HepG2 (cell line): ENCODE measurements around the gene EYA4.

Source experiments
- CHCHD3 ChIP-seq: sonication (generic); formaldehyde crosslinking; IDR thresholded peaks from 2 replicates; pipeline ENCODE4 v1.8.0; 2022; ENCODE audit warnings: mild to moderate bottlenecking, missing genetic modification reagents, moderate library complexity
- CTCF ChIP-seq: sonication (generic); formaldehyde crosslinking; IDR thresholded peaks from 2 replicates; pipeline ENCODE4 v1.5.0; 2020; ENCODE audit warnings: mild to moderate bottlenecking, missing genetic modification reagents, moderate library complexity
- EP300 ChIP-seq, 3 experiments: sonication (generic) in 1 of 3; formaldehyde crosslinking in 1 of 3; IDR thresholded peaks; 2 replicates each; pipeline versions ENCODE4 v1.5.1 to v1.6.1; 2011 to 2020; ENCODE audit warnings: low read depth in 2 of 3, low read length in 2 of 3, borderline replicate concordance in 1 of 3, improper control_type of control experiment in 1 of 3, mild to moderate bottlenecking in 1 of 3, missing genetic modification reagents in 1 of 3, moderate library complexity in 1 of 3
- FIP1L1 ChIP-seq: fragments of 200-400 bp; formaldehyde crosslinking; IDR thresholded peaks from 2 replicates; pipeline ENCODE4 v1.6.1; 2018; ENCODE audit warnings: low read depth, mild to moderate bottlenecking, low read length, moderate library complexity, borderline replicate concordance; ENCODE audit not compliant: insufficient read depth
- KAT2B ChIP-seq: fragments of 150-350 bp; IDR thresholded peaks from 2 replicates; pipeline ENCODE4 v1.6.1; 2014; ENCODE audit warnings: low read depth, low read length, borderline replicate concordance
- MBD4 ChIP-seq: IDR thresholded peaks from 2 replicates; pipeline ENCODE4 v1.6.1; 2012; ENCODE audit warnings: low read length, inconsistent platforms, borderline replicate concordance
- MTA3 ChIP-seq: sonication (generic); formaldehyde crosslinking; IDR thresholded peaks from 2 replicates; pipeline ENCODE4 v1.4.0; 2020; ENCODE audit warnings: missing genetic modification reagents
- NFE2L1 ChIP-seq: sonication (generic); formaldehyde crosslinking; IDR thresholded peaks from 2 replicates; pipeline ENCODE4 v1.4.0; 2020; ENCODE audit warnings: missing genetic modification reagents, mild to moderate bottlenecking, borderline replicate concordance
- RAD21 ChIP-seq: fragments of 450-650 bp; formaldehyde crosslinking; IDR thresholded peaks from 2 replicates; pipeline ENCODE4 v1.5.0; 2020; ENCODE audit warnings: mild to moderate bottlenecking
- REST ChIP-seq, 2 experiments: IDR thresholded peaks; 2 replicates each; pipeline ENCODE4 v1.6.1; 2011 to 2012; ENCODE audit warnings: low read length in 2 of 2, borderline replicate concordance in 1 of 2, low read depth in 1 of 2, mild to moderate bottlenecking in 1 of 2, moderate library complexity in 1 of 2
- TIGD3 ChIP-seq: sonication (generic); formaldehyde crosslinking; IDR thresholded peaks from 2 replicates; pipeline ENCODE4 v1.5.1; 2020; ENCODE audit warnings: mild to moderate bottlenecking, missing genetic modification reagents, borderline replicate concordance
- ZNF205 ChIP-seq: IDR thresholded peaks from 2 replicates; pipeline ENCODE4 v1.6.1; 2018; ENCODE audit warnings: missing biosample characterization, missing genetic modification reagents
- ZNF335 ChIP-seq: sonication (generic); formaldehyde crosslinking; IDR thresholded peaks from 2 replicates; pipeline ENCODE4 v1.4.0; 2020; ENCODE audit warnings: missing genetic modification reagents
- ZNF556 ChIP-seq: sonication (generic); formaldehyde crosslinking; IDR thresholded peaks from 2 replicates; pipeline ENCODE4 v1.4.0; 2020; ENCODE audit warnings: mild to moderate bottlenecking, missing genetic modification reagents, borderline replicate concordance

- TF ChIP-seq MTA3 (CRISPR knock-in tag) (no peak), REST (IDR thresholded peaks at IDR 0.05; ENCODE audit: borderline replicate concordance in 1 of 2, low read depth in 1 of 2, low read length in 2 of 2) (no peak), EP300 (IDR thresholded peaks at IDR 0.05; ENCODE audit: low read depth in 2 of 2, low read length in 2 of 2) (no peak), EP300 (CRISPR knock-in tag; IDR thresholded peaks at IDR 0.05; ENCODE audit: borderline replicate concordance) (no peak), RAD21 (CRISPR knock-in tag) (no peak), TIGD3 (CRISPR knock-in tag) (no peak), ZNF556 (no peak), NFE2L1 (no peak), ZNF205 (CRISPR knock-in tag) (no peak), CTCF (no peak), ZNF335 (no peak), CHCHD3 (no peak), FIP1L1 (no peak), KAT2B (no peak), MBD4 (no peak)
Measured at GRCh38 chr6:133463790-133464189, 222.6 kb downstream of the EYA4 start.
